ENCODE measurements around the gene TOMT.

Gene TOMT

DNA sequence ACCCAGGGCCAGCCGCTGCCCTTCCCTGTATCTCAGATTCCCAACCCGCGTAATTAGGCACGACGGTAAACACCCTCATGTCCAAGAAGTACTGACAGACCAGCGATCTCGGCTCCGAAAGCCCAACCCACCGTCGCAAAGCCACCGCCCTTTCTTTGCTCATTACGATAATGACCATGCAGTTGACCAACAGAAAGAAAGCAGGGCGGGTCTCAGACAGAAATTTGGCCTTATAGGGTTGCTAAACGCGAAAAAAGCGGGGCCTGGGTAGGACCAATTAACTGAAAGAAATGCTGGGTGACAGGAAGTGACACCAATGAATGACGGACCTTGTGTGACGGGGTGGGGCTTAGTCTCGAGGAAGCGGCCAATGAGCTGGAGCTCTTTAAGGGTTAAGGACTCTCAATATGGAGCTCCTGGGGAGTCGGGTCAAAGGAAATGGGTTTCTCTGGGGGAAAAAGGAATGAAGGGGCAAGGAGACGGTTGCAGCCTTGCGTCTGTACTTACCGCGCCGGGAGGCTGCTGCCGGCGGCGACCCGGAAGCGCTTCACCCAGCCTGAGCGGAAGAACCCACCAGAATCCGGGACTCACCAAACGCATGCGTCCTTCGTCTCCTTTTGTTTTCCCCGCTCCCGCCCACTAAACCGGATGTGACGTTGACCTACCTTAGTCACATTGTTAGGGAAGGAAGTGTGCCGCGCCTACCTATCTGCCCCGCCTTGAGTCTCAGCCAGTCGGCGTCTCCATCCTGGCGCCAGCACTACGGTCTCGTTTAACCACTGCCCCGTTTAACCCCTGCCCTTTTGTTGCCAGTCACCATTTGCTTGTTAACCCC lies 6.6 kb downstream of the TOMT start, which contains the start of gene ANAPC15:
ANAPC15 (minus strand) TSS at position 553 of the 835 bp plus-strand sequence. CDS start 1,419 bp downstream, outside the sequence.
- TF ChIP-seq CTCF (conservative IDR thresholded peaks at IDR 0.05; ENCODE audit: low read depth, low read length) = no peak
- H3K4me3 ChIP-seq (ENCODE audit: low read depth, low read length) = peak within 1 kb of the TSS; percentile 87
- DNase-seq (ENCODE audit: low read depth) = peak; percentile 100

- H3K4me3 ChIP-seq (ENCODE audit: low read depth, low read length) = peak overlapping the region; percentile 87
- no peak for TF ChIP-seq CTCF (conservative IDR thresholded peaks at IDR 0.05; ENCODE audit: low read depth, low read length)
- DNase-seq (ENCODE audit: low read depth) = no peak
Measured at GRCh38 chr11:72112978-72113808, 7.5 kb downstream of the TOMT start.

DNA sequence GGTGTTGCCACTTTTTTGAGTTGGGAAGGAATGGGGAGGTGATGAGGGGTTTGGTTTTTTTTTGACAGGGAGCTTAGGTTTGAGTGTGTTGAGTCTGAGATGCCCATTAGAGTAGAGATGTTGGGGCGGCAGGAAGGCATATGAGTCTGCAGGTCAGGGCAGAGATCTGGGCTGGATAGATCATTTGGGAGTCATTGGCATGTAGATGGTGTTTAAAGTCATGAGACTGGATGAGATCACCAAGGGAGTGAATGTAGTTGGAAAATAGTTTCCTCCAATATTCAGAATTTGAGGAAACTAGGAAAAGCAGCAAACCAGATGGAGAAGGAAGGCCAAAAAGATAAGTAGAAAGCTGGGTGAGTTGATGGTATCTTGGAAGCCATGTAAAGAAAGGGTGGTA lies 8.8 kb downstream of the TOMT start:
- no peak for TF ChIP-seq CTCF (conservative IDR thresholded peaks at IDR 0.05; ENCODE audit: low read depth, low read length)
- no peak overlapping the region for H3K4me3 ChIP-seq (ENCODE audit: low read depth, low read length)
- no peak for DNase-seq (ENCODE audit: low read depth)

DNA sequence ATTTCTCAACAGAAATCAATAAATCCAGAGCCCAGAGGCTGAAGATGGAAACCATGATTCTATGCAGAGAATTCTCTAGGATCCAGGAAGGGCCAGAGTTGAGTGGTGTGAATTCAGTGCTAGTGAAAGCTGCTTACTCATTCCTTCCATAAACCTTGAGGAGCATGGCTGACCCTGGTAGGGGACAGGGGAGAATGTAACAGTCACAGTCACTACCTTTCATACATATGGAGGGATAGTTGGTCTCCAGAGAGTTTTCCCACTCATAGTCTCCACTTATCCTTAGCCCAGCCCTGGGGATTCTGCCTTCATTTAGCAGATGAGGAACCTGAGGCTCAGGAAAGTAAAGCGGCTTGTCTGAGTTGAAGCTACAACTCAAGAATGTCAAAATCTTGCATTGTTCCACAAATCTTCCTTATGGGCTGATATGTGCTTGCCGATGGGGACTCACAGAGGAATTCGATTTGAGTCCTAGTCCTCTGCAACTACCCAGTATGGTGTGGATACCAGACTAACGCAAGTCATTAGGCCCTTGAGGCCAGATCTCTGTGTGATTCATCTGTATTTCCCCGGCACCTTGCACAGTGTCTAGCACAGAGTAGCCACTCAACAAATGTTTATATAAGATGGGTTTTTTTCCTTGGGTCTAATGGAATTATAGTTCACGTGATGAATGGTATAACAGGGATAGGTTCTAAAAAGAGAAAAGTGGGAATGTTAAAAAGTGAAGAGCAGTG lies 10.5 kb downstream of the TOMT start:
- H3K4me3 ChIP-seq (ENCODE audit: low read depth, low read length) = no peak overlapping the region
- TF ChIP-seq CTCF (conservative IDR thresholded peaks at IDR 0.05; ENCODE audit: low read depth, low read length) = no peak
- no peak for DNase-seq (ENCODE audit: low read depth)

- DNase-seq (ENCODE audit: low read depth) = no peak
- TF ChIP-seq CTCF (conservative IDR thresholded peaks at IDR 0.05; ENCODE audit: low read depth, low read length) = no peak
- H3K4me3 ChIP-seq (ENCODE audit: low read depth, low read length) = no peak overlapping the region
Measured at GRCh38 chr11:72119198-72119597, 13.5 kb downstream of the TOMT start.

GRCh38 chr11:72120930-72121329 lies 15.2 kb downstream of the TOMT start:
- no peak overlapping the region for H3K4me3 ChIP-seq (ENCODE audit: low read depth, low read length)

More at GRCh38 chr11:72120930-72121329, 15.2 kb downstream of the TOMT start:
- no peak for DNase-seq (ENCODE audit: low read depth)
- TF ChIP-seq CTCF (conservative IDR thresholded peaks at IDR 0.05; ENCODE audit: low read depth, low read length) = no peak
